Measurements from ENCODE around the gene PRCP.

PRCP gene

GRCh38 chr11:82775736-82776346, 124.4 kb downstream of the PRCP start:
- Histone ChIP-seq H3K9me3 (ENCODE audit: control insufficient read depth in 5 of 5, low read length in 5 of 5) (peaks cover 0 to 9% (median 3%) of the 10 kb centered on the region in 5 donors), H3K36me3 (ENCODE audit: control insufficient read depth in 5 of 5, insufficient read depth in 5 of 5, low read length in 5 of 5) (no peaks in the 10 kb centered on the region), H3K27ac (ENCODE audit: low read depth, low read length) (no peak overlapping the region)

GRCh38 chr11:82775218-82775617, 125.0 kb downstream of the PRCP start:
- Histone ChIP-seq H3K36me3 (ENCODE audit: control insufficient read depth in 5 of 5, insufficient read depth in 5 of 5, low read length in 5 of 5) (no peaks in the 10 kb centered on the region), H3K4me1 (ENCODE audit: control insufficient read depth in 5 of 5, insufficient read depth in 5 of 5, low read length in 5 of 5) (no peaks in the 10 kb centered on the region), H3K27me3 (ENCODE audit: control insufficient read depth in 5 of 5, insufficient read depth in 4 of 5, low read length in 5 of 5) (no peaks in the 10 kb centered on the region), H3K9ac (ENCODE audit: low read length in 5 of 5) (no peak overlapping the region), H3K9me3 (ENCODE audit: control insufficient read depth in 5 of 5, low read length in 5 of 5) (peaks cover 0 to 9% (median 3%) of the 10 kb centered on the region in 5 donors), H3K27ac (ENCODE audit: low read depth, low read length) (no peak overlapping the region), H3K4me3 (ENCODE audit: low read depth in 1 of 5, low read length in 5 of 5) (no peak overlapping the region)

More at GRCh38 chr11:82775736-82776346, 124.4 kb downstream of the PRCP start:
- H3K4me3 ChIP-seq (ENCODE audit: low read depth in 1 of 5, low read length in 5 of 5) = no peak overlapping the region
- no peak overlapping the region for H3K9ac ChIP-seq (ENCODE audit: low read length in 5 of 5)
- no peaks in the 10 kb centered on the region for H3K27me3 ChIP-seq (ENCODE audit: control insufficient read depth in 5 of 5, insufficient read depth in 4 of 5, low read length in 5 of 5)
- no peaks in the 10 kb centered on the region for H3K4me1 ChIP-seq (ENCODE audit: control insufficient read depth in 5 of 5, insufficient read depth in 5 of 5, low read length in 5 of 5)
